HCT116 (cell line): ENCODE results near the gene LMOD1. TPM values are rescaled to one million over a fixed set of nuclear protein-coding genes. Genes with fewer than 3 reads are reported as not detected.

Experiments used
- ATAC-seq: fragments of 200-7000 bp; cut with Tn5 transposase; 2 replicates; pipeline ENCODE4 v1.9.1; 2020; ENCODE audit warnings: mild to moderate bottlenecking, moderate library complexity
- BruUV-seq: library from RNA; stranded (reverse); fragments of 400-500 nt; replicated peaks from 2 replicates; lab custom pipeline; 2021; lab: Mats Ljungman, UMichigan
- CTCF ChIA-PET: fragments of 300-600 bp; sonication (Branson Sonifier 250); formaldehyde crosslinking; loops from one replicate; lab custom pipeline; 2021; ENCODE audit warnings: antibody characterized with exemption; lab: Charles Lee
- POLR2A ChIA-PET: fragments of 300-600, 350-600 bp; sonication (Branson Sonifier 250); formaldehyde crosslinking; loops from one replicate; lab custom pipeline; 2021; ENCODE audit warnings: antibody characterized with exemption; lab: Charles Lee
- RAD21 ChIA-PET, 2 experiments: fragments of 300-600 bp; sonication (Branson Sonifier 250); formaldehyde crosslinking; loops; one replicate each; lab custom pipeline; 2023; ENCODE audit warnings: low total read pairs in 2 of 2; ENCODE audit not compliant: uncharacterized antibody in 2 of 2, unreplicated experiment in 2 of 2, low non-redundant PET in 1 of 2; lab: Charles Lee
- DNase-seq: peaks from one replicate; pipeline ENCODE4 v3.0.0-alpha.2; 2010; ENCODE audit warnings: low read depth, low spot score
- H2AFZ ChIP-seq: fragments of 200-600 bp; shearing (Covaris generic), sonication (generic); 2 replicates; pipeline ENCODE4 v1.6.1; 2017; ENCODE audit warnings: low read depth, mixed run types, mixed read lengths, antibody characterized with exemption, low read length; ENCODE audit not compliant: poor library complexity, severe bottlenecking
- H3K27ac ChIP-seq: 2 replicates; pipeline ENCODE4 v1.5.1; 2012; ENCODE audit warnings: low read depth, low read length
- H3K27me3 ChIP-seq: fragments of 200-600 bp; sonication (generic); 2 replicates; pipeline ENCODE4 v1.6.1; 2016; ENCODE audit warnings: mixed run types, low read length, mixed read lengths; ENCODE audit not compliant: insufficient read depth
- H3K36me3 ChIP-seq, 2 experiments: fragments of 200-500 bp in 1 of 2; fragments of 200-600 bp in 1 of 2; sonication (Bioruptor generic) in 1 of 2; sonication (generic) in 1 of 2; 2 replicates each; pipeline versions ENCODE4 v1.5.1 to v1.6.1; 2014 to 2016; ENCODE audit warnings: low read length in 2 of 2, inconsistent platforms in 1 of 2, mixed read lengths in 1 of 2, mixed run types in 1 of 2; ENCODE audit not compliant: insufficient read depth in 2 of 2, control insufficient read depth in 1 of 2
- H3K4me1 ChIP-seq, 2 experiments: fragments of 200-600 bp in 1 of 2; sonication (generic) in 1 of 2; 2 replicates each; pipeline versions ENCODE4 v1.5.1 to v1.6.1; 2012 to 2017; ENCODE audit warnings: low read length in 2 of 2, inconsistent platforms in 1 of 2, mild to moderate bottlenecking in 1 of 2, mixed read lengths in 1 of 2, mixed run types in 1 of 2, moderate library complexity in 1 of 2; ENCODE audit not compliant: insufficient read depth in 2 of 2, control insufficient read depth in 1 of 2
- H3K4me2 ChIP-seq: fragments of 200-600 bp; sonication (generic); 2 replicates; pipeline ENCODE4 v1.6.1; 2017; ENCODE audit warnings: mixed run types, low read length, mixed read lengths
- H3K4me3 ChIP-seq, 2 experiments: fragments of 200-600 bp in 1 of 2; sonication (generic) in 1 of 2; replicated peaks in 1 of 2; 2 replicates each; pipeline ENCODE4 v1.5.1; 2011 to 2016; ENCODE audit warnings: low read length in 2 of 2, control low read depth in 1 of 2, low read depth in 1 of 2, mild to moderate bottlenecking in 1 of 2, mixed read lengths in 1 of 2, mixed run types in 1 of 2
- H3K79me2 ChIP-seq: fragments of 200-600 bp; sonication (generic); 2 replicates; pipeline ENCODE4 v1.6.1; 2017; ENCODE audit warnings: mild to moderate bottlenecking, mixed run types, low read length, moderate library complexity, mixed read lengths; ENCODE audit not compliant: insufficient read depth
- H3K9ac ChIP-seq: fragments of 200-600 bp; sonication (generic); 2 replicates; pipeline ENCODE4 v1.6.1; 2016; ENCODE audit warnings: low read length, mixed read lengths
- H3K9me2 ChIP-seq: fragments of 200-600 bp; sonication (generic), shearing (Covaris generic); 2 replicates; pipeline ENCODE4 v1.6.1; 2017; ENCODE audit warnings: mixed run types, mild to moderate bottlenecking, moderate library complexity; ENCODE audit not compliant: insufficient read depth
- H3K9me3 ChIP-seq, 2 experiments: fragments of 200-500 bp in 1 of 2; fragments of 200-600 bp in 1 of 2; sonication (Bioruptor generic) in 1 of 2; sonication (generic) in 1 of 2; 2 replicates each; pipeline ENCODE4 v1.6.1; 2014 to 2017; ENCODE audit warnings: low read length in 2 of 2, mixed read lengths in 2 of 2, inconsistent platforms in 1 of 2, low read depth in 1 of 2, mild to moderate bottlenecking in 1 of 2, mixed run types in 1 of 2, moderate library complexity in 1 of 2; ENCODE audit not compliant: control insufficient read depth in 1 of 2, insufficient read depth in 1 of 2
- H4K20me1 ChIP-seq: fragments of 200-600 bp; sonication (generic), shearing (Covaris generic); 2 replicates; pipeline ENCODE4 v1.6.1; 2017; ENCODE audit warnings: mixed run types, mild to moderate bottlenecking, moderate library complexity; ENCODE audit not compliant: insufficient read depth
- CEBPB ChIP-seq: IDR thresholded peaks from 2 replicates; pipeline ENCODE4 v1.6.1; 2012; ENCODE audit warnings: low read depth
- EGR1 ChIP-seq: IDR thresholded peaks from 2 replicates; pipeline ENCODE4 v1.6.1; 2012; ENCODE audit warnings: low read depth
- ELF1 ChIP-seq: IDR thresholded peaks from 2 replicates; pipeline ENCODE4 v1.6.1; 2012; ENCODE audit warnings: low read depth, borderline replicate concordance
- JUND ChIP-seq: IDR thresholded peaks from 2 replicates; pipeline ENCODE4 v1.6.1; 2012
- MAX ChIP-seq: IDR thresholded peaks from 2 replicates; pipeline ENCODE4 v1.6.1; 2012
- POLR2A ChIP-seq: IDR thresholded peaks from 2 replicates; pipeline ENCODE4 v1.7.0; 2011; ENCODE audit warnings: borderline replicate concordance; ENCODE audit not compliant: insufficient read depth, insufficient read length; ENCODE audit errors: extremely low read depth
- POLR2AphosphoS5 ChIP-seq: IDR thresholded peaks from 2 replicates; pipeline ENCODE4 v1.6.1; 2011; ENCODE audit warnings: mild to moderate bottlenecking, low read depth, low read length, moderate library complexity
- SIN3A ChIP-seq: IDR thresholded peaks from 2 replicates; pipeline ENCODE4 v1.6.1; 2012; ENCODE audit warnings: low read depth
- SP1 ChIP-seq: IDR thresholded peaks from 2 replicates; pipeline ENCODE4 v1.6.1; 2012; ENCODE audit warnings: low read depth
- SRF ChIP-seq: IDR thresholded peaks from 2 replicates; pipeline ENCODE4 v1.6.1; 2012; ENCODE audit warnings: low read depth
- TCF7L2 ChIP-seq: IDR thresholded peaks from 2 replicates; pipeline ENCODE4 v1.7.0; 2011; ENCODE audit warnings: borderline replicate concordance, inconsistent platforms; ENCODE audit not compliant: insufficient read depth, insufficient read length; ENCODE audit errors: extremely low read depth
- YY1 ChIP-seq: IDR thresholded peaks from 2 replicates; pipeline ENCODE4 v1.6.1; 2011; ENCODE audit warnings: low read length, low read depth, moderate library complexity, mild to moderate bottlenecking; ENCODE audit not compliant: insufficient replicate concordance; ENCODE audit errors: extremely low read depth
- ZFX ChIP-seq: fragments of 450-650 bp; IDR thresholded peaks from 2 replicates; pipeline ENCODE4 v1.6.1; 2017
- ZNF274 ChIP-seq: fragments of 200-500 bp; sonication (Bioruptor generic); IDR thresholded peaks from 2 replicates; pipeline ENCODE4 v1.6.1; 2014; ENCODE audit warnings: mild to moderate bottlenecking, low read depth, low read length, inconsistent platforms
- intact Hi-C: fragments of 100-400 bp; cut with micrococcal nuclease; formaldehyde crosslinking; loops from 2 replicates; pipeline ENCODE4 v1.10.0; 2022
- total RNA-seq: library from RNA; stranded (reverse); gene quantifications from one replicate; pipeline ENCODE4 v1.2.1, GENCODE V29; 2021; ENCODE audit not compliant: unreplicated experiment
- TF ChIP-seq, protein P1 (sequence below): IDR thresholded peaks from 2 replicates; pipeline ENCODE4 v1.6.1; 2012
- TF ChIP-seq, protein P2 (sequence below): IDR thresholded peaks from 2 replicates; pipeline ENCODE4 v1.6.1; 2012; ENCODE audit warnings: low read depth
- TF ChIP-seq, protein P3 (sequence below), 3 experiments: fragments of 200-600 bp in 1 of 3; sonication (generic) in 1 of 3; IDR thresholded peaks in 2 of 3; conservative IDR thresholded peaks in 1 of 3; 2 replicates each; pipeline ENCODE4 v1.5.1; 2012 to 2017; ENCODE audit warnings: low read depth in 2 of 3, low read length in 2 of 3, antibody characterized with exemption in 1 of 3, borderline replicate concordance in 1 of 3, control low read depth in 1 of 3, mild to moderate bottlenecking in 1 of 3, mixed read lengths in 1 of 3, mixed run types in 1 of 3, moderate library complexity in 1 of 3; ENCODE audit not compliant: insufficient read depth in 1 of 3
- TF ChIP-seq, protein P4 (sequence below): IDR thresholded peaks from 2 replicates; pipeline ENCODE4 v1.6.1; 2011; ENCODE audit warnings: mild to moderate bottlenecking, low read length, moderate library complexity; ENCODE audit not compliant: insufficient replicate concordance; ENCODE audit errors: extremely low read depth

The LMOD1 gene
- total RNA-seq, 1 experiment from 2014 or later, result 0.12 TPM

DNA sequence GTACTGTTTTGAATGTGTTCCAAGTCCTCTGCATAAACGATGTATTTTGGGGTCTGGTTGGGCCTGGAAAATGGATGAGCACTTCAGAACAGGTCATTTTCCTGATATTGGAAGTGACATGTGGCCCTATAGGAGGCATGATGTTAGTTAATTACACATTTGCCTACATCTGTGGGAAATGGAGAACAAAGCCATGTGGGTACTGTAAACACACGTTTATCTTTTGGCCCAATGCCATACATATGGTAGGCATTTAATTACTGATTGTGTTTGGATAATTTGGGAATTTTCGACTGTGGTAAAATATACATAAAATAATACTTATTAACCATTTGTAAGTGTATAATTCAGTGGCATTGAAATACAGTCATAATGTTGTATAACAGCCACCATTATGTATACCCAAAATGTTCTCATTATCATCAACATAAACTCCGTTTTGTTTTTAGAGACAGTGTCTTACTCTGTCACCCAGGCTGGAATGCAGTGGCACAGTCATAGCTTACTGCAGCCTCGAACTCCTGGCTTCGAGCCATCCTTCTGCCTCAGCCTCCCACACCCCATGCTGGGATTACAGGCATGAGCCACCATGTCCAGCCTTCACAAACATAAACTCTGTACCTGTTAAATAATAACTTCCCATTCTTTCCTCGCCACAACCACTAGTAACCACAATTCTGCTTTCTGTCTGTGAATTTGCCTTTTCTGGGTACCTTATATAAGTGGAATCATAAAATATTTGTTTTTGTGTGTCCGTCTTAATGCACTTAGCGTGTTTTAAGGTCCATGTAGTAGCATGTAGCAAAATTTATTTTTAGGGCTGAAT is 24.2 kb upstream of the LMOD1 start:
- ChIA-PET RAD21 (interaction anchor here in 1 of 2 experiments (3.3 kb wide), 1 partner anchor 74 kb away, joined by 22 read pairs; no protein-coding TSS in a partner anchor), POLR2A (no interaction called here), CTCF (interaction anchor here (1.8 to 5.3 kb wide), 3 partner anchors 74 to 93 kb away, joined by 6 to 99 read pairs (median 27); no protein-coding TSS in a partner anchor)
- Histone ChIP-seq H3K9me2 (no peaks in the 10 kb centered on the region), H2AFZ (no peak overlapping the region), H3K9me3 (no peaks in the 10 kb centered on the region), H3K27ac (no peak overlapping the region), H3K4me3 (no peak overlapping the region), H4K20me1 (no peaks in the 10 kb centered on the region), H3K36me3 (peaks cover 36 to 43% of the 10 kb centered on the region in 2 experiments), H3K27me3 (no peaks in the 10 kb centered on the region), H3K4me1 (no peaks in the 10 kb centered on the region), H3K4me2 (no peak overlapping the region), H3K9ac (no peak overlapping the region), H3K79me2 (peaks cover 22% of the 10 kb centered on the region)
- DNase-seq (no peak), ATAC-seq (peak; percentile 44)
- BruUV-seq, result no TSS peak
- TF ChIP-seq EGR1 (no peak), JUND (no peak), SP1 (no peak), SIN3A (no peak), YY1 (no peak), ZFX (no peak), POLR2AphosphoS5 (no peak), TCF7L2 (no peak), SRF (no peak), ZNF274 (no peak), ELF1 (no peak), CEBPB (no peak), MAX (no peak), POLR2A (no peak)
- TF ChIP-seq, protein P1, sequence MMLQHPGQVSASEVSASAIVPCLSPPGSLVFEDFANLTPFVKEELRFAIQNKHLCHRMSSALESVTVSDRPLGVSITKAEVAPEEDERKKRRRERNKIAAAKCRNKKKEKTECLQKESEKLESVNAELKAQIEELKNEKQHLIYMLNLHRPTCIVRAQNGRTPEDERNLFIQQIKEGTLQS, result no peak
- TF ChIP-seq, protein P2, sequence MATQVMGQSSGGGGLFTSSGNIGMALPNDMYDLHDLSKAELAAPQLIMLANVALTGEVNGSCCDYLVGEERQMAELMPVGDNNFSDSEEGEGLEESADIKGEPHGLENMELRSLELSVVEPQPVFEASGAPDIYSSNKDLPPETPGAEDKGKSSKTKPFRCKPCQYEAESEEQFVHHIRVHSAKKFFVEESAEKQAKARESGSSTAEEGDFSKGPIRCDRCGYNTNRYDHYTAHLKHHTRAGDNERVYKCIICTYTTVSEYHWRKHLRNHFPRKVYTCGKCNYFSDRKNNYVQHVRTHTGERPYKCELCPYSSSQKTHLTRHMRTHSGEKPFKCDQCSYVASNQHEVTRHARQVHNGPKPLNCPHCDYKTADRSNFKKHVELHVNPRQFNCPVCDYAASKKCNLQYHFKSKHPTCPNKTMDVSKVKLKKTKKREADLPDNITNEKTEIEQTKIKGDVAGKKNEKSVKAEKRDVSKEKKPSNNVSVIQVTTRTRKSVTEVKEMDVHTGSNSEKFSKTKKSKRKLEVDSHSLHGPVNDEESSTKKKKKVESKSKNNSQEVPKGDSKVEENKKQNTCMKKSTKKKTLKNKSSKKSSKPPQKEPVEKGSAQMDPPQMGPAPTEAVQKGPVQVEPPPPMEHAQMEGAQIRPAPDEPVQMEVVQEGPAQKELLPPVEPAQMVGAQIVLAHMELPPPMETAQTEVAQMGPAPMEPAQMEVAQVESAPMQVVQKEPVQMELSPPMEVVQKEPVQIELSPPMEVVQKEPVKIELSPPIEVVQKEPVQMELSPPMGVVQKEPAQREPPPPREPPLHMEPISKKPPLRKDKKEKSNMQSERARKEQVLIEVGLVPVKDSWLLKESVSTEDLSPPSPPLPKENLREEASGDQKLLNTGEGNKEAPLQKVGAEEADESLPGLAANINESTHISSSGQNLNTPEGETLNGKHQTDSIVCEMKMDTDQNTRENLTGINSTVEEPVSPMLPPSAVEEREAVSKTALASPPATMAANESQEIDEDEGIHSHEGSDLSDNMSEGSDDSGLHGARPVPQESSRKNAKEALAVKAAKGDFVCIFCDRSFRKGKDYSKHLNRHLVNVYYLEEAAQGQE, result no peak
- TF ChIP-seq, protein P3, sequence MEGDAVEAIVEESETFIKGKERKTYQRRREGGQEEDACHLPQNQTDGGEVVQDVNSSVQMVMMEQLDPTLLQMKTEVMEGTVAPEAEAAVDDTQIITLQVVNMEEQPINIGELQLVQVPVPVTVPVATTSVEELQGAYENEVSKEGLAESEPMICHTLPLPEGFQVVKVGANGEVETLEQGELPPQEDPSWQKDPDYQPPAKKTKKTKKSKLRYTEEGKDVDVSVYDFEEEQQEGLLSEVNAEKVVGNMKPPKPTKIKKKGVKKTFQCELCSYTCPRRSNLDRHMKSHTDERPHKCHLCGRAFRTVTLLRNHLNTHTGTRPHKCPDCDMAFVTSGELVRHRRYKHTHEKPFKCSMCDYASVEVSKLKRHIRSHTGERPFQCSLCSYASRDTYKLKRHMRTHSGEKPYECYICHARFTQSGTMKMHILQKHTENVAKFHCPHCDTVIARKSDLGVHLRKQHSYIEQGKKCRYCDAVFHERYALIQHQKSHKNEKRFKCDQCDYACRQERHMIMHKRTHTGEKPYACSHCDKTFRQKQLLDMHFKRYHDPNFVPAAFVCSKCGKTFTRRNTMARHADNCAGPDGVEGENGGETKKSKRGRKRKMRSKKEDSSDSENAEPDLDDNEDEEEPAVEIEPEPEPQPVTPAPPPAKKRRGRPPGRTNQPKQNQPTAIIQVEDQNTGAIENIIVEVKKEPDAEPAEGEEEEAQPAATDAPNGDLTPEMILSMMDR (IDR thresholded peaks at IDR 0.05 in 2 of 3, conservative IDR thresholded peaks at IDR 0.05 in 1 of 3; ENCODE audit: borderline replicate concordance in 1 of 3, insufficient read depth in 1 of 3, low read depth in 2 of 3, low read length in 2 of 3), result no peak
- TF ChIP-seq, protein P4, sequence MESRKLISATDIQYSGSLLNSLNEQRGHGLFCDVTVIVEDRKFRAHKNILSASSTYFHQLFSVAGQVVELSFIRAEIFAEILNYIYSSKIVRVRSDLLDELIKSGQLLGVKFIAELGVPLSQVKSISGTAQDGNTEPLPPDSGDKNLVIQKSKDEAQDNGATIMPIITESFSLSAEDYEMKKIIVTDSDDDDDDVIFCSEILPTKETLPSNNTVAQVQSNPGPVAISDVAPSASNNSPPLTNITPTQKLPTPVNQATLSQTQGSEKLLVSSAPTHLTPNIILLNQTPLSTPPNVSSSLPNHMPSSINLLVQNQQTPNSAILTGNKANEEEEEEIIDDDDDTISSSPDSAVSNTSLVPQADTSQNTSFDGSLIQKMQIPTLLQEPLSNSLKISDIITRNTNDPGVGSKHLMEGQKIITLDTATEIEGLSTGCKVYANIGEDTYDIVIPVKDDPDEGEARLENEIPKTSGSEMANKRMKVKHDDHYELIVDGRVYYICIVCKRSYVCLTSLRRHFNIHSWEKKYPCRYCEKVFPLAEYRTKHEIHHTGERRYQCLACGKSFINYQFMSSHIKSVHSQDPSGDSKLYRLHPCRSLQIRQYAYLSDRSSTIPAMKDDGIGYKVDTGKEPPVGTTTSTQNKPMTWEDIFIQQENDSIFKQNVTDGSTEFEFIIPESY, result no peak
- intact Hi-C loops, result loop anchor here (10.0 kb wide), 1 partner anchor 256 kb away; no protein-coding TSS in a partner anchor
